ACHN (cell line): ENCODE data around the gene ELMOD1.
"Not testable (repeated sequence)": the region's sequence is repeated elsewhere in the genome, so short reads cannot be mapped to it uniquely, and the experiment has no call there.

ENCODE experiments used
- DNase-seq: peaks from one replicate; pipeline ENCODE4 v3.0.0-alpha.2; 2015
- in situ Hi-C: cut with HindIII; loops from 2 replicates; pipeline ENCODE4 v1.10.0; 2017; ENCODE audit warnings: low sequenced_read_pairs, low pct_ligation_motif_present, low pct_unique_long_range_greater_than_20kb

Gene ELMOD1

DNA sequence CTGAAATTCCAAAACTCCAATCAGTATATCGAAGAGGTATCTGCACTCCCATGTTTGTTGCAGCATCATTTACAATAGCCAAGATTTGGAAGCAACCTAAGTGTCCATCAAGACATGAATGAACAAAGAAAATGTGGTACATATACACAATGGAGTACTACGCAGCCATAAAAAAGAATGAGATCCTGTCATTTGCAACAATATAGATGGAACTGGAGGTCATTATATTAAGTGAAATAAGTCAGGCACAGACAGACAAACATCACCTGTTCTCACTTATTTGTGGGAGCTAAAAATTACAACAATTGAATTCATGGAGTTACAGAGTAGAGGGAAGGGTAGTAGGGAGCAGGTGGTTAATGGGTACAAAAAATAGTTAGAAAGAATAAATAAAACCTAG is 11.8 kb upstream of the ELMOD1 start:
- DNase-seq, in situ Hi-C loops: not testable (repeated sequence)

- DNase-seq, result no peak
- in situ Hi-C loops, result no loop called here
Measured at GRCh38 chr11:107581147-107581546, 9.8 kb upstream of the ELMOD1 start.

DNA sequence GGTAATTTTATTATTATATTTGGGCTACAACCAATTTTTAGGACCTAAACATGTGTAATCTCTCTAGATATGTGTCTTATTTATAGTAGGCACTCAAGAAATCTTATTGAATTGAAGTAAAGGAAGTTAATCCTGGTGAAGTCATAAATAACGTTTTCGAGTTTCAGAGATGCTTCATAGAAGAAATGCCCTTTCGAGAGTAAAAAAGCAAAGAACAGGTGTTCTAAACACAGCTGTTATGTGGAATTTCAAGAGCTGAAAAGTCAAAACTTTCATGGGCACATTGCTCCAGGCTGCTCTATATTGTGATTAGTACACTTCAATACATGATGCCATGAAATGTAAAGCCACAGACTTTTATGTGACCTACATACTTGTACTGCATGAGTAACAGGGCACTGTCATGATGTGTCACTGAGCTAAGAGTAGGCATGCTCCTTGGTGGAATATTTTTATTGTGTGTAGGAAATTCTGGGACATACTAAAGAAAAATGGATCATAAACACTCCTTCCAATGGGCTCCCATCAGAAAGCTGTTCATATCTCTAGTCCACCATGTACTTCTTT is 7.2 kb upstream of the ELMOD1 start:
- in situ Hi-C loops, result no loop called here
- DNase-seq, result no peak

DNA sequence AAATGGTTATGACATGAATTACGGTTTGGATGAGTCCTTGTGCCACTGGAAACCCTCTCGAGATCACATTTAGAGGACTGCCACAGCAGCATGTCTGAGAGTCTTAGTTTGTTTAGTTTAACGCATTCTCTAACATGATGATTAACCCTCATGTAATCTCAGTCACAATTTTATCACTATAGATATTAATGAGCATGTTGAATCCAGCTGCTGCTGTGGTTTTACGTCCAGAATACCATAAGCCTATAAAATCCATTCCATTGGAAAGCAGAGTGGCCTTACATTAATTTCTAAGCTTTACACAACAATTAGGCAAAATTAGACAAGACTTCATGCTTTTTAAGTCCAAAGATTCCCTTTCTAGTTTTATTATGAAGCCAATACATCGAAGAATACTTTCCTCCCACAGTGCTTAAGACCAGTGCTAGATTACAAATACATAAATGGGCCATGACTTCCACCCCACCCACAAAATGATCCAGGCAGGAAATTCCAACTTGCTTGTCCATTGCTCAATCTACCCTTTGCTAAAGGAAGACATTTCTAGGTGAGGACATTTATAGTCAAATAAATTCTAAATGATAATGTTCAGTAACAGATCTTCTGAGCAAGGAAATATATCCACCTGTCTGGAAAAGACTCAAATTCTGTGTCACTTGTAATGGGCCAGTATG is 3.5 kb upstream of the ELMOD1 start:
- DNase-seq, result no peak
- in situ Hi-C loops, result no loop called here

GRCh38 chr11:107591378-107592230 is 657 bp downstream of the ELMOD1 start:
- in situ Hi-C loops, result no loop called here
- no peak for DNase-seq

GRCh38 chr11:107592231-107592590 is 1.3 kb downstream of the ELMOD1 start:
- in situ Hi-C loops, result no loop called here

GRCh38 chr11:107592813-107593212 is 1.9 kb downstream of the ELMOD1 start:
- DNase-seq, result no peak
- in situ Hi-C loops, result no loop called here

More at GRCh38 chr11:107592231-107592590, 1.3 kb downstream of the ELMOD1 start:
- DNase-seq, result no peak

- in situ Hi-C loops, result no loop called here
- no peak for DNase-seq
Measured at GRCh38 chr11:107593951-107594350, 3.0 kb downstream of the ELMOD1 start.

- in situ Hi-C loops, result no loop called here
- DNase-seq, result no peak
Measured at GRCh38 chr11:107594736-107595135, 3.8 kb downstream of the ELMOD1 start.

DNA sequence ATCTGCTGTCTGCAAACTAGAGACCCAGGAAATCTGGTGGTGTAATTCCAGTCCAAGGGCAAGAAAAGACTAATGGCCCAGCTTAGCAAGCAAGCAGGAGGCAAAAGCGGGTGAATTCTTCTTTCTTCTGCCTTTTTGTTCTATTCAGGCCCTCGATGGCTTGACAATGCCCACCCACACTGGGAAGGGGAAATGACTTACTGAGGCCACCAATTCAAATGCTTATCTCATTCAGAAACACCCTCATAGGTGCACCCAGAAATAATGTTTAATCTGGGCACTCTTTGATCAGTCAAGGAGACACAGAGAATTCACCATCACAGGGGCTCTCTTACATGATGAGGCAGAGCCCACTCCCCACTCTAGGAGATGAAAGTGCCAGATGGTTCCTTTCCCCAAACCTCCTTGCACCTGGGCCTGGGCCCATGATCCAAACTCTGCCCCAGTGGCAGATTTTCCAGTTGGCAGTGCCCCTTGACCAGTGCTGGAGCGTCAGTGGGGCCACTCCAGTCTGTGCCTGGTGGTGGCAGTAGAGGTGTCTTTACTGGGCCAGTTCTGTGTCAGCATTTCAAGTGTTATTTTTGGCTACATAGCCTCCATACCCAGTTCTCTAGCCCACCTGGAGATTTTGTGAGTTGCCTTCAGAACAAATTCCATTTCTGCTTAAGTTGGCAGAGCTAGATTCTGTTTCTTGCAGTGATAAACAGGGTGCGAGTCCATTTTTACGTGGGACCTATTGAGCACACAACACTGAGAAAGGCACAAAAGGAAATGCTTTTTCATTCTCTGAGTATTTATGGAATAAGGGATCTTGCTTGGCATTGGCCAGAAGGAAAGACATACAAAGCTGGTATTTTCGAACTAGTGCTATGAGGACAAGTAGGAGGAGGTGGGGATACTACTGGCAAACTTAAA is 7.5 kb downstream of the ELMOD1 start:
- DNase-seq, result peak; percentile 32
- in situ Hi-C loops, result no loop called here

DNA sequence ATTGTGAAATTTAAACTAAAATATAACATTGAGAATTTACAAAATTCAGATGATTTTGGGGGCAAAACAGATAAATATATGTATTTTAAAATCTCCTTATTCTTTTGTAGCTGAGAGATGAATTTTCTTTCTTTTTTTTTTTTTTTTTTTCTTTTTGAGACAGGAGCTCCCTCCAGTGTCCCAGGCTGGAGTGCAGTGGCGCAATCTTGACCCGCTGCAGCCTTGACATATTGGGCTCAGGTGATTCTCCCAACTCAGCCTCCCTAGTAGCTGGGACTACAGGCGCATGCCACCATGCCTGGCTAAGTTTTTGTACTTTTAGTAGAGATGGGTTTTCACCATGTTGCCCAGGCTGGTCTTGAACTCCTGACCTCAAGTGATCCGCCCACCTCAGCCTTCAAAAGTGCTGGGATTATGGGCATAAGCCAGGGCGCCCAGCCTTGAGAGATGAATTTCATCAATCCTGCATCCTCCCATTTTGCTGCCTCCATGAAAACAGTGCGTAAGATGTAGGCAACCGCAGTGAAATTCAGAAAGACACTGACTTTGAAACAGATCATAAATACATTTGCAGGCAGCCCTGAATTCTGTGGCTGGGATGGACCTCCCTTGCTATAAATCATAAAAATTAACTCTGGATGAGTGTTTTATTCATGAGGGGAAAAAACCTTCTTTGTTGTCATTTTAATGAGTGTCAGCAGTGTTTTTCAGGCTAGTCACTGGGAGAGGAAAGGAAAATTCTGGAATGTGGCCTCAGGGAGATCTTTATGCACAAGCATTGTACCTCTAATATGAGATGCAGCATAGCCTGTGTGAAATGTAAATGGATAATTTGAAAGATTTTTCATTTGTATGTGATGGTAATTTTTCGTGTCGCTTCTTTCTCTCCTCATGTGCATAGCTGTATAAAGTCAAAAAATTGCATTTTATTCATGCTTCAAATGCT is 14.4 kb downstream of the ELMOD1 start:
- no peak for DNase-seq
- in situ Hi-C loops, result no loop called here

DNA sequence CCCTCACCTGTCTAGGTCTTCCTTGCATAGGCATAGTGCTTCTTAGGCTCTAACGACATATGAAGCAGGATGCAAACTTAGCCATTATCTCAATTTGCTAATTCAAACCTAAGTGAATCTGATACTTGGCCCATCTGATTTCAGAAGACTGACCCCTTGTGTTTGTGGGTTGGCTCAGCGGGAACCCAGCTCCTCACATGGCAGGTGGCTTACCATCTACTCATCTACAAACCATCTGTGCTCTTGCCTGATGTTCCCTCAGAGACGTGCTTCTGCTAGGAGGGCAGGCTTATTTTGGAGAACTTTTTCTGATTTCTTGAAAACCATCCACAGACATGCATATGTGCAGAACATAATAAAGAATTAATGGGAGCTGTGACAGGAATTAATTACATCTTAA is 15.2 kb downstream of the ELMOD1 start:
- DNase-seq, result peak; percentile 5
- in situ Hi-C loops, result no loop called here

DNA sequence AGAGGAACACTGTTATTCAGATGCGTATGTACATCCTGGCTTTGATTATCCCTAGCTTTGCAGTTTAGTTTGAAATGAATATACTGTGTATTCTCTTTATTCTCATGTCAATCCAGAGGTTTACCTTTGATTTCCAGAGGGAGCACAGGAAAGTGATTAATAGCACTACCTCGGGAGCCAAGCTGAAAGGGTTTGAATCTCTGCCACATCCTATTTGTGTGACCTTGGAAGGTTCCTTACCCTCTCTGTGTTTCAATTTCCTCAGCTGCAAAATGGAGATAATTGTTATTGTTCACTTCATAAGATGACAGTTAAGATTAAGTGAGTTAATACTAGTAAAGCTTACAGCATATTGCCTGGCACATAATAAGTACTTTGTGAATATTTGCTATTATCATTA is 17.9 kb downstream of the ELMOD1 start:
- DNase-seq, result no peak
- in situ Hi-C loops, result no loop called here

- no peak for DNase-seq
- in situ Hi-C loops, result no loop called here
Measured at GRCh38 chr11:107609400-107610218, 18.7 kb downstream of the ELMOD1 start.

- DNase-seq, result no peak
- in situ Hi-C loops, result no loop called here
Measured at GRCh38 chr11:107612445-107612844, 21.5 kb downstream of the ELMOD1 start.

GRCh38 chr11:107619926-107620325 is 29.0 kb downstream of the ELMOD1 start:
- in situ Hi-C loops, result no loop called here
- no peak for DNase-seq

GRCh38 chr11:107621081-107621480 is 30.1 kb downstream of the ELMOD1 start:
- in situ Hi-C loops, result no loop called here

More at GRCh38 chr11:107621081-107621480, 30.1 kb downstream of the ELMOD1 start:
- DNase-seq, result no peak
